NCI-H1048 (cell line): ENCODE measurements around the gene EMILIN1.
A peak's percentile ranks its signal among the peaks of the same experiment; 100 is the strongest.

Experiments used
- DNase-seq: peaks from one replicate; lab custom pipeline; 2025; lab: John Stamatoyannopoulos, UW

Gene EMILIN1

GRCh38 chr2:27078267-27079194 lies at the start of gene EMILIN1:
Gene EMILIN1 (plus strand): TSS chr2:27078615. CDS start chr2:27079066, 451 bp downstream.
- no peak for DNase-seq

GRCh38 chr2:27029051-27029450 lies 49.4 kb upstream of the EMILIN1 start:
- DNase-seq = no peak

- peak; percentile 24 for DNase-seq
These were observed 45.7 kb upstream of the EMILIN1 start, which contains the start of gene TMEM214 for GRCh38 chr2:27032495-27033252. Gene TMEM214 (plus strand): TSS chr2:27032965. CDS start chr2:27033016, 51 bp downstream.

GRCh38 chr2:27033253-27033852 lies 45.1 kb upstream of the EMILIN1 start:
- DNase-seq = no peak

- no peak for DNase-seq
These were observed 40.4 kb upstream of the EMILIN1 start for GRCh38 chr2:27038012-27038411.

- no peak for DNase-seq
These were observed 39.6 kb upstream of the EMILIN1 start for GRCh38 chr2:27038631-27039339.

GRCh38 chr2:27039426-27039825 lies 39.0 kb upstream of the EMILIN1 start:
- no peak for DNase-seq

GRCh38 chr2:27039871-27040270 lies 38.5 kb upstream of the EMILIN1 start:
- DNase-seq = no peak

- DNase-seq = no peak
These were observed 38.1 kb upstream of the EMILIN1 start for GRCh38 chr2:27040282-27040681.

- DNase-seq = no peak
These were observed 36.7 kb upstream of the EMILIN1 start for GRCh38 chr2:27041752-27042151.

- no peak for DNase-seq
These were observed 36.2 kb upstream of the EMILIN1 start for GRCh38 chr2:27042159-27042661.

GRCh38 chr2:27042985-27043634 lies 35.3 kb upstream of the EMILIN1 start:
- DNase-seq = no peak

- no peak for DNase-seq
These were observed 28.8 kb upstream of the EMILIN1 start for GRCh38 chr2:27049422-27050280.

GRCh38 chr2:27050281-27050995 lies 28.0 kb upstream of the EMILIN1 start:
- DNase-seq = peak; percentile 83

GRCh38 chr2:27050996-27051901 lies 27.2 kb upstream of the EMILIN1 start, which contains the start of gene AGBL5:
Gene AGBL5 (plus strand): TSS chr2:27051668. CDS start chr2:27052959, 1,291 bp downstream.
- peak; percentile 82 for DNase-seq

- DNase-seq = no peak
These were observed 26.3 kb upstream of the EMILIN1 start for GRCh38 chr2:27051902-27052645.

GRCh38 chr2:27053321-27053720 lies 25.1 kb upstream of the EMILIN1 start:
- DNase-seq = no peak
